ENCODE data around the gene NQO2.
A peak's percentile ranks its signal among the peaks of the same experiment; 100 is the strongest.

- TF ChIP-seq, protein P1, sequence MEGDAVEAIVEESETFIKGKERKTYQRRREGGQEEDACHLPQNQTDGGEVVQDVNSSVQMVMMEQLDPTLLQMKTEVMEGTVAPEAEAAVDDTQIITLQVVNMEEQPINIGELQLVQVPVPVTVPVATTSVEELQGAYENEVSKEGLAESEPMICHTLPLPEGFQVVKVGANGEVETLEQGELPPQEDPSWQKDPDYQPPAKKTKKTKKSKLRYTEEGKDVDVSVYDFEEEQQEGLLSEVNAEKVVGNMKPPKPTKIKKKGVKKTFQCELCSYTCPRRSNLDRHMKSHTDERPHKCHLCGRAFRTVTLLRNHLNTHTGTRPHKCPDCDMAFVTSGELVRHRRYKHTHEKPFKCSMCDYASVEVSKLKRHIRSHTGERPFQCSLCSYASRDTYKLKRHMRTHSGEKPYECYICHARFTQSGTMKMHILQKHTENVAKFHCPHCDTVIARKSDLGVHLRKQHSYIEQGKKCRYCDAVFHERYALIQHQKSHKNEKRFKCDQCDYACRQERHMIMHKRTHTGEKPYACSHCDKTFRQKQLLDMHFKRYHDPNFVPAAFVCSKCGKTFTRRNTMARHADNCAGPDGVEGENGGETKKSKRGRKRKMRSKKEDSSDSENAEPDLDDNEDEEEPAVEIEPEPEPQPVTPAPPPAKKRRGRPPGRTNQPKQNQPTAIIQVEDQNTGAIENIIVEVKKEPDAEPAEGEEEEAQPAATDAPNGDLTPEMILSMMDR (IDR thresholded peaks at IDR 0.05): peak in 1 of 4 experiments; percentile 11
- peak in 1 of 2 donors; percentile 44 for TF ChIP-seq POLR2A (IDR thresholded peaks at IDR 0.05)
Measured at GRCh38 chr6:2971420-2972218, 28.1 kb upstream of the NQO2 start, which contains the start of gene SERPINB6.
